Endothelial cell of umbilical vein (primary cell): ENCODE results near the gene PMVK. TPM values are rescaled to one million over a fixed set of nuclear protein-coding genes. Genes with fewer than 3 reads are reported as not detected.
"Not testable (repeated sequence)": the region's sequence is repeated elsewhere in the genome, so short reads cannot be mapped to it uniquely, and the experiment has no call there.

Source experiments
- BruUV-seq: library from RNA; stranded (reverse); fragments of 400-500 nt; replicated peaks from 2 replicates; lab custom pipeline; 2021; lab: Mats Ljungman, UMichigan
- CTCF ChIA-PET: fragments of 300-600, 350-600 bp; sonication (Branson Sonifier 250); formaldehyde crosslinking; loops from one replicate; lab custom pipeline; 2021; ENCODE audit warnings: antibody characterized with exemption, inconsistent platforms; lab: Charles Lee
- POLR2A ChIA-PET: fragments of 300-600, 350-600 bp; sonication (Branson Sonifier 250); formaldehyde crosslinking; loops from one replicate; lab custom pipeline; 2021; ENCODE audit warnings: antibody characterized with exemption, inconsistent platforms; lab: Charles Lee
- DNase-seq: peaks from one replicate; pipeline ENCODE4 v3.0.0-alpha.2; 2011; ENCODE audit warnings: low read depth, low spot score
- FAIRE-seq: peaks from 2 replicates; lab custom pipeline; 2011; peaks lifted over from hg19 to GRCh38; lab: Jason Lieb, UNC
- H2AFZ ChIP-seq: 2 replicates; pipeline ENCODE4 v1.6.0; 2012; ENCODE audit warnings: low read depth, low read length, control low read depth, inconsistent platforms
- H3K27ac ChIP-seq: 2 replicates; pipeline ENCODE4 v1.5.1; 2011; ENCODE audit warnings: low read depth, mild to moderate bottlenecking, control low read depth, low read length, moderate library complexity; ENCODE audit not compliant: insufficient read depth
- H3K27me3 ChIP-seq, 2 experiments: 2 replicates each; pipeline versions ENCODE4 v1.6.0 to v1.6.1; 2011; ENCODE audit warnings: low read length in 2 of 2, mixed read lengths in 1 of 2; ENCODE audit not compliant: control insufficient read depth in 2 of 2, insufficient read depth in 2 of 2
- H3K36me3 ChIP-seq, 2 experiments: 2 replicates in 1 of 2; 3 replicates in 1 of 2; pipeline ENCODE4 v1.5.1; 2011; ENCODE audit warnings: low read length in 2 of 2, mild to moderate bottlenecking in 1 of 2, moderate library complexity in 1 of 2; ENCODE audit not compliant: control insufficient read depth in 2 of 2, insufficient read depth in 2 of 2; ENCODE audit errors: extremely low read depth in 1 of 2
- H3K4me1 ChIP-seq: 3 replicates; pipeline ENCODE4 v1.5.1; 2011; ENCODE audit warnings: mild to moderate bottlenecking, low read length; ENCODE audit not compliant: control insufficient read depth, insufficient read depth; ENCODE audit errors: extremely low read depth
- H3K4me2 ChIP-seq: 2 replicates; pipeline ENCODE4 v1.6.1; 2011; ENCODE audit warnings: low read length, control low read depth, mixed read lengths; ENCODE audit not compliant: insufficient read depth
- H3K4me3 ChIP-seq, 3 experiments: fragments of 200-600 bp in 1 of 3; sonication (generic), shearing (Covaris generic) in 1 of 3; replicated peaks in 1 of 3; 2 replicates each; pipeline ENCODE4 v1.5.1; 2011 to 2016; ENCODE audit warnings: control low read depth in 3 of 3, low read length in 3 of 3, mild to moderate bottlenecking in 2 of 3, inconsistent platforms in 1 of 3, low read depth in 1 of 3, moderate library complexity in 1 of 3; ENCODE audit not compliant: insufficient read depth in 1 of 3
- H3K79me2 ChIP-seq: 2 replicates; pipeline ENCODE4 v1.6.0; 2012; ENCODE audit warnings: low read length, inconsistent platforms; ENCODE audit not compliant: control insufficient read depth, insufficient read depth
- H3K9ac ChIP-seq: replicated peaks from 2 replicates; pipeline ENCODE3; 2011; ENCODE audit warnings: low read length, control low read depth; ENCODE audit not compliant: insufficient read depth; ENCODE audit errors: extremely low read depth
- H3K9me1 ChIP-seq: replicated peaks from 3 replicates; pipeline ENCODE4 v1.6.0; 2011; ENCODE audit warnings: mild to moderate bottlenecking, low read length; ENCODE audit not compliant: control insufficient read depth, insufficient read depth; ENCODE audit errors: extremely low read depth
- H3K9me3 ChIP-seq: replicated peaks from 2 replicates; pipeline ENCODE4 v1.5.1; 2012; ENCODE audit warnings: low read length, inconsistent platforms; ENCODE audit not compliant: control insufficient read depth, insufficient read depth
- H4K20me1 ChIP-seq: replicated peaks from 2 replicates; pipeline ENCODE3; 2011; ENCODE audit warnings: mild to moderate bottlenecking, low read length; ENCODE audit not compliant: control insufficient read depth, insufficient read depth; ENCODE audit errors: extremely low read depth
- CTCF ChIP-seq, 2 donors: IDR thresholded peaks; 1 replicate in 1 of 2; 2 replicates in 1 of 2; pipeline ENCODE4 v1.5.1; 2011; ENCODE audit warnings: low read length in 2 of 2, mild to moderate bottlenecking in 2 of 2, moderate library complexity in 2 of 2, control low read depth in 1 of 2, inconsistent platforms in 1 of 2, low read depth in 1 of 2; ENCODE audit not compliant: insufficient read depth in 1 of 2; ENCODE audit errors: extremely low read depth in 1 of 2
- EZH2 ChIP-seq: IDR thresholded peaks from 2 replicates; pipeline ENCODE4 v1.6.1; 2012; ENCODE audit warnings: borderline replicate concordance, low read depth, mild to moderate bottlenecking, moderate library complexity, low read length, inconsistent platforms; ENCODE audit not compliant: severe bottlenecking
- FOS ChIP-seq: IDR thresholded peaks from 2 replicates; pipeline ENCODE4 v1.6.1; 2011; ENCODE audit warnings: mild to moderate bottlenecking, low read length, moderate library complexity, borderline replicate concordance; ENCODE audit not compliant: insufficient read depth
- GATA2 ChIP-seq: IDR thresholded peaks from 2 replicates; pipeline ENCODE4 v1.7.0; 2011; ENCODE audit warnings: low read depth, mild to moderate bottlenecking, moderate library complexity, mixed read lengths, low read length; ENCODE audit not compliant: insufficient read length, insufficient read depth
- JUN ChIP-seq: IDR thresholded peaks from 2 replicates; pipeline ENCODE4 v1.6.1; 2011; ENCODE audit warnings: borderline replicate concordance, low read depth; ENCODE audit not compliant: insufficient read length, insufficient read depth
- MAX ChIP-seq: IDR thresholded peaks from 2 replicates; pipeline ENCODE4 v1.6.1; 2011; ENCODE audit not compliant: insufficient read depth, insufficient read length
- MYC ChIP-seq: IDR thresholded peaks from one replicate; pipeline ENCODE4 v1.6.1; 2011; ENCODE audit warnings: mild to moderate bottlenecking, low read depth, low read length
- POLR2A ChIP-seq: IDR thresholded peaks from 2 replicates; pipeline ENCODE4 v1.6.1; 2012; ENCODE audit warnings: low read depth, mild to moderate bottlenecking, control low read depth, low read length
- POLR2AphosphoS5 ChIP-seq: IDR thresholded peaks from 2 replicates; pipeline ENCODE4 v1.6.1; 2012; ENCODE audit warnings: low read depth, mild to moderate bottlenecking, control low read depth, low read length, moderate library complexity; ENCODE audit not compliant: insufficient read depth
- dilution Hi-C: fragments of 300-500 bp; cut with MboI; formaldehyde crosslinking; loops from one replicate; pipeline ENCODE4 v1.15.0; 2019; ENCODE audit warnings: low sequenced_read_pairs; ENCODE audit not compliant: extremely low pct_ligation_motif_present
- intact Hi-C: fragments of 100-400 bp; cut with micrococcal nuclease; formaldehyde crosslinking; loops from one replicate; pipeline ENCODE4 v1.10.0; 2022
- polyA plus RNA-seq, 4 experiments: library from polyadenylated mRNA; depleted of rRNA in 3 of 4; stranded (reverse) in 3 of 4; unstranded in 1 of 4; fragments of >200 nt; gene quantifications; 2 replicates each; pipeline versions ENCODE4 v1.2.1 to v1.2.3, GENCODE V29; 2011 to 2012; ENCODE audit warnings: missing spikeins in 1 of 4
- total RNA-seq: library from RNA; stranded (reverse); gene quantifications from 2 replicates; pipeline ENCODE4 v1.2.3, GENCODE V29; 2021

The PMVK gene
- total and polyA plus RNA-seq, 2 donors (not counting 3 experiments of a cell fraction or from before 2014, with no cell fraction given), result 22.6 to 32.7 TPM

DNA sequence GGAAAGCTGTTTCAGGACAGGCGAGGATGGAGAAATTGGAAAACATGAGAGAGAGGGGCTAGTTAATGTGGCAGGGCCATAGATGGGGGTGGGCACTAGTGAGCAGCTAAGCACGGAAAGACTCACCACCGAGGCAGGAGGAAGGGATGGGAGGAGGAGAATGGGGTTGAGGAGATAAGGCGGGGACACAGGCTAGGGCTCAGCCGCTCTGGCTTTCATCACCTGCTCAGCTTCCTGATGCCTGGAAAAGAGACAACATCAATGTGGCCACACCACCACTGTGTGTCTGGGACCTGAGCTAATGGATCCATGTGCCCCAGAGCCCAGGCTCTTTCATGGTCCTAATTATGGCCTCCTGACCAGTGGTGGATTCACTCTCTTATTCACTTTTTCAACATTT is 27.6 kb downstream of the PMVK start:
- no peak overlapping the region for H3K4me3 ChIP-seq
- H3K9me1 ChIP-seq, result no peaks in the 10 kb centered on the region
- ChIA-PET POLR2A (interaction anchor here (0.6 kb wide), 1 partner anchor 21 kb away, joined by 5 read pairs; no protein-coding TSS in a partner anchor), CTCF (no interaction called here)
- intact Hi-C loops (no loop called here), dilution Hi-C loops (no loop called here)
- no TSS peak for BruUV-seq
- TF ChIP-seq CTCF (IDR thresholded peaks at IDR 0.05; ENCODE audit: extremely low read depth in 1 of 2, insufficient read depth in 1 of 2, low read depth in 1 of 2, low read length in 2 of 2), result no peak
- no peak for TF ChIP-seq POLR2AphosphoS5
- no peak for TF ChIP-seq EZH2
- TF ChIP-seq POLR2A, result no peak
- TF ChIP-seq GATA2, result no peak
- no peak for TF ChIP-seq MYC
- no peak for TF ChIP-seq MAX
- no peak for TF ChIP-seq FOS
- TF ChIP-seq JUN, result no peak
- no peaks in the 10 kb centered on the region for H3K36me3 ChIP-seq
- H3K27me3 ChIP-seq, result peaks cover 0 to 5% of the 10 kb centered on the region in 2 experiments
- no peak for FAIRE-seq
- H2AFZ ChIP-seq, result no peak overlapping the region
- no peak overlapping the region for H3K4me2 ChIP-seq
- no peaks in the 10 kb centered on the region for H3K4me1 ChIP-seq
- H4K20me1 ChIP-seq, result no peaks in the 10 kb centered on the region
- no peak overlapping the region for H3K27ac ChIP-seq
- no peaks in the 10 kb centered on the region for H3K79me2 ChIP-seq
- no peak overlapping the region for H3K9ac ChIP-seq
- H3K9me3 ChIP-seq, result no peaks in the 10 kb centered on the region
- DNase-seq, result no peak

GRCh38 chr1:154908129-154908528 is 28.4 kb downstream of the PMVK start:
- H3K4me3 ChIP-seq, H3K4me2 ChIP-seq, dilution Hi-C loops, H4K20me1 ChIP-seq, H3K9ac ChIP-seq, BruUV-seq, H3K27me3 ChIP-seq, DNase-seq, H3K9me3 ChIP-seq, POLR2A ChIA-PET, H3K36me3 ChIP-seq, FAIRE-seq, H2AFZ ChIP-seq, H3K9me1 ChIP-seq, H3K27ac ChIP-seq, intact Hi-C loops, H3K4me1 ChIP-seq, H3K79me2 ChIP-seq: not testable (repeated sequence)
- CTCF ChIA-PET, result interaction anchor here (1.3 to 1.8 kb wide), 3 partner anchors 9 to 154 kb away, joined by 4 to 5 read pairs (median 4); no protein-coding TSS in a partner anchor
